ENCODE data around the gene FAR2. TPM values are rescaled to one million over a fixed set of nuclear protein-coding genes. Genes with fewer than 3 reads are reported as not detected.

Gene FAR2
- total RNA-seq, 3 donors from 2014 or later: 39.7 to 93.0 (median 72.2) TPM

DNA sequence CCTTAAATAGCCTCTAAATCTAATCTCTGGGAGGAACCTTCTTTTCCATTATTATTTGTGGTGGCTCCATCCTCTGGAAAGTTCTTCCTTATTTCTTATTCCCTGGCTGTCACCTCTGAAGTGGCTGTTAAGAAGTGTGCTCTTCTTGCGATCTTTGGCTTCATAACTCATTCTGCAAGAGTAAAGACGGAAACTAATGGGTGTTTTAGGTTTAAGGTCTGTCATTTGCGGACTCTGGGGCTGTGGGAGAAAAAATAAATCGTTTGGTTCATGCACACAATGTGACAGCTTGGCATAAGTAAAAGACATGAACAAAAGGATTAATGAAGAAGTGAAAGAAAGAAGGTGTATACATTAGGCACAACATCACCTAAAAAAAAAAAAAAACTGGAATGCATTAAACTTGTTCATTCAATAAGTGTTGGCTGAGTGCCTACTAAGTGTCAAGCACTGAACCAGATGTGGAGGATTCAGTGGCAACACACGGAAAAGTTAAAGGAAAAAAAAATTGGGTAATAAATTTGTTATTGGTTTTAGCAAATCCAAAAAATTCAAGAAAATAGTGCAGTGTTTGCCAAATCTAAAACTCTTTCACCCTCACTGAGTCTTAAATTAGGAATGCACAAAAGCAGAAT lies 132.4 kb downstream of the FAR2 start:
- H3K9me3 ChIP-seq: no peaks in the 10 kb centered on the region
- no peak for ATAC-seq

DNA sequence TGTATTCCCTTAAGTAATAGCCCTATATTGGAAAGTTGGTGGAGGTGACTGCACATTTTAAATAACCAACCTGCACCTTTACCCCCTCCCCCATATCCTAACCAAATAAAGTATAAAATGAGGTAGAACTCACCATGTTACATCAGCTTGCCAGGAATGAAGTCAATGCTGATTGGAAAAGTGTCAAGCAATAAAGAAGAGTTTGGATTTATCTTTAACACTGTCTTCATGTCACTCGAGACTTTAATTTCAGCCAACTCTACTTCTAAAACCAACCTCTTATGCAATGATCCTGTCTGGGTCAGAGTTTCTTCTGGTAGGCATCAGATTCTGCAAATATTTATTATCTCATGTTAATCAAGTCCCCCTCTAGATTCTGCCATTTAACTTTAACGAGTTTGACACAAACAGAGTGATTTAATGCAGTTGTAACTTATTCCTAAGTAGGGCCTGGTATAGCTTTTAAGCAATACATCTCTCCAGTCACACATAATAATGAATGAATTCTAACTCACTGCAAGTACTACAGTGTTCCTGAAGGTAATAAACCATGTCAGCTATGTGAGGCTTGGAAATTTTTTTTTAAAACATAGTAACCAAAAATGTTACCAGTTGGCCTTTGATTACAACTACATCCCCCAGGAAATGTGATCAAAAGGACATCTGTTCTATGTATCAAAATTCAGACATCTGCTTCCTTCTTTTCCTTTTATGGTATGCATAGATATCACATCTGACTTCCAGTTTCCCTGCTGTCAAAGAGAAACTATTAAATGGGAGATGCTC lies 133.1 kb downstream of the FAR2 start:
- ATAC-seq: no peak
- no peak overlapping the region for H3K4me3 ChIP-seq
- DNase-seq: no peak
- TF ChIP-seq, protein P1, sequence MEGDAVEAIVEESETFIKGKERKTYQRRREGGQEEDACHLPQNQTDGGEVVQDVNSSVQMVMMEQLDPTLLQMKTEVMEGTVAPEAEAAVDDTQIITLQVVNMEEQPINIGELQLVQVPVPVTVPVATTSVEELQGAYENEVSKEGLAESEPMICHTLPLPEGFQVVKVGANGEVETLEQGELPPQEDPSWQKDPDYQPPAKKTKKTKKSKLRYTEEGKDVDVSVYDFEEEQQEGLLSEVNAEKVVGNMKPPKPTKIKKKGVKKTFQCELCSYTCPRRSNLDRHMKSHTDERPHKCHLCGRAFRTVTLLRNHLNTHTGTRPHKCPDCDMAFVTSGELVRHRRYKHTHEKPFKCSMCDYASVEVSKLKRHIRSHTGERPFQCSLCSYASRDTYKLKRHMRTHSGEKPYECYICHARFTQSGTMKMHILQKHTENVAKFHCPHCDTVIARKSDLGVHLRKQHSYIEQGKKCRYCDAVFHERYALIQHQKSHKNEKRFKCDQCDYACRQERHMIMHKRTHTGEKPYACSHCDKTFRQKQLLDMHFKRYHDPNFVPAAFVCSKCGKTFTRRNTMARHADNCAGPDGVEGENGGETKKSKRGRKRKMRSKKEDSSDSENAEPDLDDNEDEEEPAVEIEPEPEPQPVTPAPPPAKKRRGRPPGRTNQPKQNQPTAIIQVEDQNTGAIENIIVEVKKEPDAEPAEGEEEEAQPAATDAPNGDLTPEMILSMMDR (IDR thresholded peaks at IDR 0.05): no peak
- H3K9me3 ChIP-seq: no peaks in the 10 kb centered on the region
- intact Hi-C loops (cut with DNase I, micrococcal nuclease): no loop called here
- H3K36me3 ChIP-seq (ENCODE audit: low read depth): no peaks in the 10 kb centered on the region
- no peaks in the 10 kb centered on the region for H3K4me1 ChIP-seq (ENCODE audit: low read depth)

More for the DNA sequence above, 132.4 kb downstream of the FAR2 start:
- Histone ChIP-seq H3K4me1 (ENCODE audit: low read depth) (no peaks in the 10 kb centered on the region), H3K4me3 (no peak overlapping the region), H3K36me3 (ENCODE audit: low read depth) (no peaks in the 10 kb centered on the region)
- TF ChIP-seq, protein P1 (IDR thresholded peaks at IDR 0.05): no peak
- DNase-seq: no peak
- intact Hi-C loops (cut with DNase I, micrococcal nuclease): no loop called here

DNA sequence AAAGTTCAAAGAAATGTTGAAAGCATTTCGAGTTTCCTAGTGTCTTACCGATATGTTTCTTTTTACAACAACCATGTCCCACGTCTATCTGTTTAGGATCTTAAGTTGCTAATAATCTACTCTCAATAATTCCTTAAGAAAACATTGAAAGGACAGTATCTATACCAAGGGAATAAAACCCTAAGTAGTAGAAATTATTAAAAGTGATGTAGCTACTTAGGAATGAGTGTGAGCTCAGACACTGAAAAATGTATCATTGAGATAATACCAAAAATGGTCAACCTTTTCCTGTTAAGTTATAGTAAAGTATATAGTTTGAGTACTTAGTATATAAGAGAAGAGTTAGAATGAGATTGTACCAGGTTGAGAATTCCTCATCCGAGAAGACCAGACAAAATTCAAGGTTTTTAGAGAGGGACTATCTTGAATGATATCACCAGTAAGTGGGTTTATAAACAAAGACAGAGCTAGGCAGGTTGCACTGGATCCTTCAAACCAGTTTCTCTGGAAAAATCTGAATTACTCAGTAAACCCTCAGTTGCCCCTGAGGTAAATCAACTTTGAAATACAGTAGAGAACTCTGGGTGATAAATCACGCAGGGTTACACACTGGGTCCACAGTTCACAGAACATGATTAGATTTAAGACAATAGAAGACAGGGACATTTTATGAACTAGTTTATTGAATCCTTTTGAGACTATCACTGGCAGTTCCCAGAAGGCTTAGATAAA lies 135.1 kb downstream of the FAR2 start:
- ATAC-seq: no peak
- H3K36me3 ChIP-seq (ENCODE audit: low read depth): no peaks in the 10 kb centered on the region
- no peak overlapping the region for H3K4me3 ChIP-seq
- intact Hi-C loops (cut with DNase I, micrococcal nuclease): no loop called here
- DNase-seq: no peak
- TF ChIP-seq, protein P1 (IDR thresholded peaks at IDR 0.05): no peak
- H3K9me3 ChIP-seq: no peaks in the 10 kb centered on the region
- H3K4me1 ChIP-seq (ENCODE audit: low read depth): no peaks in the 10 kb centered on the region

DNA sequence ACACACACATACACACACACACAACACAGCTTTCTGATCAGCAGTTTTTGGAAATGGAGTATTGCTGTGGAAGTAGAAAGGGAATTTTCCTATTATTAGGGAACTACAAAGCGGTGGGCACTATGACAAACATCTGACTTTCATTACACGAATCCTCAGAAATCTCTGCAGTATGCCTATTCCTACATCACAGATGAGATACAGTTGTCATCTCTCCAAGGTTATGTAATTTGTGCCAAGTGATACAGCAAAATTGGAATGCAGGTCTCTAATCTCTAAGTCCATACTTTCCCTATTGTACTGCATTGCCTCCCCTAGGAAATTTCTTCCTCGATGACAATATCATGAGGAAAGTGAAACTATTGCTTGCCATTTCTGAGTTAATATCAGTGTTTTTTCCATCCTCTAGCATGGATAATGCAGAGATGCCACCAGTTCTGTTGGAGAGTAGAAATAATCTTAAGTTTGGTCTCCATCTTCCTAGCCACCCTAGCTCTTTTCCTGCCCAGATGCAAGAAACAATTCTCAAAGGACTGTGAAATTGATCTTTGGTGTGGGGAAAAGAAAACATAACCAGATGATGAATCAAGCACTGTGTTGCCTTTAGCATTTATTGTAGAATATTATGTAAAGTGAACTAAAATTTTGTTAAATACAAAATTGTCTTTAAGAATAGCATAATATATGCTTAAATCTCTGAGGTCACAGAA lies 137.2 kb downstream of the FAR2 start:
- ATAC-seq: no peak
- intact Hi-C loops (cut with DNase I, micrococcal nuclease): no loop called here
- DNase-seq: no peak
- no peaks in the 10 kb centered on the region for H3K4me1 ChIP-seq (ENCODE audit: low read depth)
- no peaks in the 10 kb centered on the region for H3K36me3 ChIP-seq (ENCODE audit: low read depth)
- no peaks in the 10 kb centered on the region for H3K9me3 ChIP-seq
- H3K4me3 ChIP-seq: no peak overlapping the region
- TF ChIP-seq, protein P1 (IDR thresholded peaks at IDR 0.05): no peak

DNA sequence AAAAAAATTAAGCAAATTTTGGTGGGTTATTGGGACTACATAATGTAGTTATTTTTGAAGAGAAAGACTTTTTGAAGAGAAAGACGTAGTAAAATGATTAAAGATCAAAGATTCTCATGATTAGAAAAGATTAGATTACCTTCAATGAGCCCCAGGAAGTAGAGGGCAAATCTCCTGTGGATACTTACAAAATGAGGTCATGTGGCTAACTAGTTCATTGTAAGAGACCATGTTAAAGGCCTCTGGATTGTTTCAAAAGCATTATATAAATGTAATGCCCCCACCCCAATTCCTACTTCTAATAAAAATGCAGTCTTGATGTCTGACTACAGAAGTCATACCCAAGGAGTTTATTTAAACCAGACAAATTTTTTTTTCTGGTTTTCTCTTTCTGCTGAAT lies 138.5 kb downstream of the FAR2 start:
- DNase-seq: no peak
- Histone ChIP-seq H3K4me3 (no peak overlapping the region), H3K4me1 (ENCODE audit: low read depth) (no peaks in the 10 kb centered on the region), H3K36me3 (ENCODE audit: low read depth) (no peaks in the 10 kb centered on the region), H3K9me3 (no peaks in the 10 kb centered on the region)
- no peak for ATAC-seq
- intact Hi-C loops (cut with DNase I, micrococcal nuclease): no loop called here
- TF ChIP-seq, protein P1 (IDR thresholded peaks at IDR 0.05): no peak
